Fibroblast of skin of right biceps (primary cell): ENCODE data around the gene THEM4.
"Not testable (repeated sequence)": the region's sequence is repeated elsewhere in the genome, so short reads cannot be mapped to it uniquely, and the experiment has no call there.

ENCODE experiments used
- DNase-seq: peaks from one replicate; pipeline ENCODE4 v3.0.0-alpha.2; 2013

The THEM4 gene

GRCh38 chr1:151934048-151934493 lies 24.8 kb upstream of the THEM4 start:
- DNase-seq = peak; percentile 63

DNA sequence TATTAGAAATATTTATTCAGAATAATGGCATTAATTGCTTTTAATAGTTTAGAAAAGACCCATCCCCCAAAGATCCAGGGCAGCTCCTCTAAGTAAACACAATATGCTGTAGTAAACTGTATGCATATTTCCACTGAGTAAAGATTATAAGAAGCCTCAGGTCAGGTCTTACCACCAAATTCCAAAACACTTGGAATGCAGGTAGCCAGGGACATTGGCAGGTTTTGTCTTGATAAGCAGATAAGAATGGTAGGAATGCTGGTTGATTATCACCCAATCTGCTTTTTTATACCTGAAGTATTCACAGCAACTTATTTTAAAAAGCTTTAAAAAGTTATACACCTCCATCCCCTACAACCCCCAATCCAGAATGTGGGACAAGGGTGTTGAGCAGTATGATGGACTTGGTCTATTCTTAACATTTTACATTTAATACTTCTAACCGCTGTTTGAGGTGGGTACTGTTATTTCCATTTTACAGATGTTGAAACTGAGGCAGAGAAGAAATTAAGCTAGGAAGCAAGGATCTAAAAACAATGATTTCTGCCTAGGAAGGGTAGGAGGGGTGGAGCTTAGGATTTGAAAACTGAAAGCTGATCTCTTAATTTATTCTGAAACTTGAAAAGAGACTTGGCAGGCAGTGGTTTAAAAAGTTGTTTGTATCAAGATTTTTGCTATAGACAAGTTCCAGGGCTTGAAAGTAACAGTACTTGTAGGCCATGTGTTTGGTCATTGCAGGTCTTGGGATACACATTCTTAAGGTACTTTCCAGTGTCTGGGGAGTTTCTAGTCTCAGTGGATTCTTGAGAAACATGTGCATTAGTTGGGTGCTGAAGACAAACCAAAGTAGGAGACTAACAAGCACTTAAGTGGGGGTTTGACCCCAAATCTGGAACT lies 15.6 kb upstream of the THEM4 start:
- DNase-seq = no peak

GRCh38 chr1:151923422-151923821 lies 14.1 kb upstream of the THEM4 start:
- no peak for DNase-seq

- DNase-seq = no peak
Observed at GRCh38 chr1:151920149-151920548, 10.8 kb upstream of the THEM4 start.

DNA sequence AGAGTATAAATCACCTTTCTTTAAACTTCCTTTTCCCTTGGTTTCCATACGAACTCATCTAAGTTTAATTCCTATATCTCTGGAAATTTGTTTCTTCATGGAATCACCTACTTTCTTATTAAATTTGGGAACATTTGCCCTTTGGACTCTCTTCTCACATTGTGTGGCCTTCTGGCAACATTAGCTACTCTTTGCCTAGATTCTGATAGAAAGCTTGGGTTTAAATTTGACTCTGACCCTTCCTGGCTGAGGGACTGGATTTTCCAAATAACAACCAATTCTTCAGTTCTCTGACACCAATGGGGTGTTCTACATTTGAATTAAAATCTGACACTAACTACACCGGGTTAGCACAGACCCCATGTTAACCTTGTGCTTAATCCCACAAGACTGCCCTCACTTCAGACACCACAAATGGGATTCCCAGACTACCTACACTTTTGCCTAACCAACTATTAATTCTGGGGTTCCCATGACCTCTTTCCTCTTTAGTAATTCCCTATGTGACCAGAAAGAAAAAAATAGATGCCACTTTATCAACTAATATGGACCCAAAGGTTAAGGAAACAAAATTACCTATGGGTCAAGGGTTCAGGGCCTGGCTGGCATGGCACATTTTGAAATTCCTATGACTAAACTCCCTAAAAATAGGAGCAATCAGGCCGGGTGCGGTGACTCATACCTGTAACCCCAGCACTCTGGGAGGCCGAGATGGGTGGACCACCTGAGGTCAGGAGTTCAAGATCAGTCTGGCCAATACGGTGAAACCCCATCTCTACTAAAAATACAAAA lies 9.7 kb upstream of the THEM4 start:
- DNase-seq = no peak

- DNase-seq = no peak
Observed at GRCh38 chr1:151918156-151918555, 8.8 kb upstream of the THEM4 start.

DNA sequence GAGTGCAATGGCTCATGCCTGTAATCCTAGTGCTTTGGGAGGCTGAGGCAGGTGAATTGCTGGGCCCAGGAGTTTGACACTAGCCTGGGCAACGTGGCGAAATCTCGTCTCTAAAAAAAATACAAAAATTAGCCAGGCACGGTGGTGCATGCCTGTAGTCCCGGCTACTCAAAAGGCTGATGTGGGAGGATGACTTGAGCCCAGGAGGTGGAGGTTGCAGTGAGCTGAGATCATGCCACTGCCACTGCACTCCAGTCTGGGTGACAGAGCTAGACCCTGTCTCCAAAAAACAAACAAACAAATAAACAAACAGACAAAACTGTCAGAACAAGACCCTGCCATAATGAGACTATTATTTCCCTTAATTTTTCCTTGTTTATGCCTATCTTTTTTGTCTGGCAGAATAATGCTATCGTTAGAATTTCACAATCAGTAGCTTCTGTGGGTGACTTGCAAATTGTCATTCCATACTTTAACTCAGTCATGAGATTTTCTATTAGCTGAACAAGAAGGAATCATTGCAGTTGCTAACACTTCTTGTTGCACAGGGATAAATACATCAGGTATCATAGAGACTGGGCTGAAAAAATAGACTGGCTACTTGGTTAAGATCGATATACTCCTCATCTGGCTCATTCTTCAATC lies 7.5 kb upstream of the THEM4 start:
- DNase-seq = no peak

GRCh38 chr1:151915061-151915686 lies 5.9 kb upstream of the THEM4 start:
- no peak for DNase-seq

DNA sequence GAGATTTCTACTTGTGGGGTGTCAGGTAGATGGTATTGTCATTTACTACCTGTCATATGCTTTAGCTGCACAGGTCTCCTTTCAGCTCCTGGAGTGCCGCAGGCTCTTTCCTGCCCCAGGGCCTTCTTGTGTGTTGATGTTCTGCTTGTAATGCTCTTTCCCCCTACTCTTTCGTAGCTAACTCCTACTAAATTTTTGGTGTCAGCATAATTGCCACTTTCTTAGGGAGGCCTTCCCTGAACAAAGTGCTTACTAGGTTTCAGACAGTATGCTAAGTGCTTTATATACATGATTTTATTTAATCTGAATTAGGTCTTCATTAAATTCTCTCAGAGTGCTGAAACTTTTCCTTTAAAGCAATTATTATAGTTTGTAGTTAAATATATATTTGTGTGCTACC lies 4.8 kb upstream of the THEM4 start:
- no peak for DNase-seq

DNA sequence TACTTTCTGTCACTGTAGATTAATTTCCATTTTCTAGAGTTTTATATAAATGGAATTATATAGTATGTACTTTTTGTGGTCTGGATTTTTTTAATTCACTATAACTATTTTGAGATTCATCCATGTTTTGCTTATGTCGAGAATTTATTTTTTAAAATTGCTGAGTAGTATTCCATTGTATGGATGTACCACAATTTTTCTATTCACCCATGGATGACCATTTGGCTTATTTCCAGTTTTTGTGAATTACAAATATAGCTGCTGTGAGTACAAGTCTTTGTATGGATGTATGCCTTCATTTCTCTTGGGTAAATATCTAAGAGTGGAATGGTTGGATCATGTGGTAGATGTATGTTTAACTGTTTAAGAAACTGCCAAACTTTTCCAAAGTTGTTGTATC lies 3.7 kb upstream of the THEM4 start:
- no peak for DNase-seq

DNA sequence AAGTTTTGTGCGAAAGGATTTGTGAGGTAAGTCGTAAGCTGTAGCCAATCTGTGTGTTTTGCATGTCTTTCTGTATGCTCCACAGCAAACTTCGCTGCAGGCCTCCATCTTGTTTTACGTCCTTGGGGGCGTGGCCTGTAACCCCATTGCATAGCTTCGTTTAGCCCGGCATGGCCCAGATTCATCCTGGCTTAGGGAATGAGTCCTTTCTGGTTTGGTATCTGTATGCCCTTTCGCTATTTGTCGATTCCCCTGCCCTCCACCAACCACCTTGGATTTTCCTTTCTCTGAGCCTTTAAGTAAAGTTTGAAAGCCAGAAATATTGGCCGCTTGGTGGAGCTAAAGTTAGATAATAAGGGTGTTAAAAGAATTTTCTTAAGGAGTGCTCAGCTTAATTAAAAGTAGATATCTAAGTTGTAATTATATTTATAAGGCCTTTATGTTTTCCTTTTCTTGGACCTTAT lies 1.1 kb downstream of the THEM4 start:
- peak; percentile 15 for DNase-seq

DNA sequence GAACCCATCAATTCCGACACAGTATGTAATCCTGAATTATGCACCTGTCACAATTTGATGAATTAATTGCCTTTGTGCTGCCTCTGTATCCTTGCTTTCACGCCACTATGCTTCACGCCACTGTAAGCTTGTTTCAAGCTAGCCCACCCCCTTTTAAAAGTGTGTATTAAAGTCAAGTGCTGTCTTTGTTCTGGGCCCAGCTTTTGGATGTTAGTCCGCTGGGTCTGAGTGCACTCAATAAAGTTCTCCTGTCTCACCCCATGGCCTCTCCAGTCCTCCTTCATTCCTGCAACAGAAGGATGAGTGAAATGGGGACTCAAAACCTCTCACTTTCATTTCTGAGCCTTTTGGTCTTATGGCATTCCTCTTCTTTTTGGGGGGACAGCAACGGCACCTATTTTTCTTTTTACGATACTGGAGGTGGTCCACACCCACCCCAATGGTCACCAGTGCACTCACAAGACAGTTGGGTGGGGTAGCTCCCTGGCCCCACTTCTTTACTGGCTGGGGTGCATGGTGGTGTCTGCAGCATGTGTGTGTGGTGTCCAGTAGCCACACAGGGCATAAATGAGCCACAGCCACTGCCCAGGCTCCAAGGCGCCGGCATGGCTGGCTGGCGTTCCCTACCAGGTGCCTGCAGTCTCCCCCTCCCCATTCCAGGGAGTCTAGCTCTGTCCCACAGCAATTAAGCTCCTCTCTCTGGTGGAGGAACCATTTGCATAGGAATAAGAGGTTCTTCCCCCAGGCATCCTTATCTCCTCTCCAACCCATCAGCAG lies 1.8 kb downstream of the THEM4 start:
- DNase-seq = no peak

- DNase-seq = not testable (repeated sequence)
Observed at GRCh38 chr1:151906324-151906645, 3.0 kb downstream of the THEM4 start.

DNA sequence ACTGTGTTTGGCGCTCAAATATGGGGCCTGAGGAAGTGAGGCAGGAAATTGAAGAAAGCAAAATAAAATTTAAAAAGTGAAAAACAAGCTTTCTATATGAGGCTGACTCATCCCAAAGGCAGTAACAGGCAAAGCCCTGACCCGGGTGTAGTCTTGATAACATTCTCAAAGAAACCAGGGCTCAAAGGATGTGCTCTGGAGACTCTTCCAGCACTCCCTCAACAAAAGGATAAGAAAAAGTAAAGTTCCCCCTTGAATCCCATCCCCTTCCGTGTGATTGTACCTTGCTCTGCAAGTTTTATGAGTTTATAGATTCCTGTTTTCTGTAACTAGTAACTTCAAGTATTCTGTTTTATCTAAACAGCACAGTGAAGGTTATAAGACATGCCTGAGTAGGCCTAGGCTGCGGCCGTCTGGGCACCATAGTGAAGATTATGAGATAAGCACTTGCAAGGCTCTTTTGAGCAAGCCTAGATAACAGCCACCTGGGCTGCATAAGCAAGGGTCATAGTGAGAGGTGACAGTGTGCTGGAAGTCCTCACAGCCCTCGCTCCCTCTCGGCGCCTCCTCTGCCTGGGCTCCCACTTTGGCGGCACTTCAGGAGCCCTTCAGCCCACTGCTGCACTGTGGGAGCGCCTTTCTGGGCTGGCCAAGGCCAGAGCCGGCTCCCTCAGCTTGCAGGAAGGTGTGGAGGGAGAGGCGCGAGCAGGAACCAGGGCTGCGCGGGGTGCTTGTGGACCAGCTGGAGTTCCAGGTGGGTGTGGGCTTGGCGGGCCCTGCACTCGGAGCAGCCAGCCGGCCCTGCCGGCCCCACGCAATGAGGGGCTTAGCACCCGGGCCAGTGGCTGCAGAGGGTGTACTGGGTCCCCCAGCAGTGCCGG lies 3.6 kb downstream of the THEM4 start:
- DNase-seq = peak; percentile 22

GRCh38 chr1:151905070-151905442 lies 4.3 kb downstream of the THEM4 start:
- no peak for DNase-seq

DNA sequence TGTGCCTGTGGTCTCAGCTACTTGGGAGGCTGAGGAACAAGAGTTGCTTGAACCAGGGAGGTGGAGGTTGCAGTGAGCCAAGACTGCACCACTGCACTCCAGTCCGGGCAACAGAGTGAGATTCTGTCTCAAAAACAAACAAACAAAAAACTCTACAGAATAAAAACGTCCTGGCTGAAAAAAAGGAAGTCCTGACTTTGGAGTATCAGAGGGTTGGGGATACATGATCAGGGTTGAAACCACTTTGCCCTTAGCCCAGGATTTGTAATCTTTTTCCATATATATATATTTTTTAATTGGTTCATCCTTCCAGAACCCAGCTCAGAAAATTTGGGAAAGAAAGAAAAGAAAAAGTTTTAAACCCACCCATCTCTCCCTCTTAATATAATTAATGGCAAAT lies 6.5 kb downstream of the THEM4 start:
- no peak for DNase-seq

DNA sequence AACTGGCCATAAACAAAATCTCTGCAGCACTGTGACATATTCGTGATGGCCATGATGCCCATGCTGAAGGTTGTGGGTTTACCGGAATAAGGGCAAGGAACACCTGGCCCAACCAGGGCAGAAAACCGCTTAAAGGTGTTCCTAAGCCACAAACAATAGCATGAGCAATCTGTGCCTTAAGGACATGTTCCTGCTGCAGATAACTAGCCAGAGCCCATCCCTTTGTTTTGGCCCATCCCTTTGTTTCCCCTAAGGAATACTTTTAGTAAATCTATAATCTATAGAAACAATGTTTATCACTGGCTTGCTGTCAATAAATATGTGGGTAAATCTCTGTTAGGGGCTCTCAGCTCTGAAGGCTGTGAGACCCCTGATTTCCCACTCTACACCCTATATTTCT lies 8.5 kb downstream of the THEM4 start:
- not testable (repeated sequence) for DNase-seq

GRCh38 chr1:151898519-151898991 lies 10.8 kb downstream of the THEM4 start:
- no peak for DNase-seq

GRCh38 chr1:151897991-151898431 lies 11.3 kb downstream of the THEM4 start:
- no peak for DNase-seq

DNA sequence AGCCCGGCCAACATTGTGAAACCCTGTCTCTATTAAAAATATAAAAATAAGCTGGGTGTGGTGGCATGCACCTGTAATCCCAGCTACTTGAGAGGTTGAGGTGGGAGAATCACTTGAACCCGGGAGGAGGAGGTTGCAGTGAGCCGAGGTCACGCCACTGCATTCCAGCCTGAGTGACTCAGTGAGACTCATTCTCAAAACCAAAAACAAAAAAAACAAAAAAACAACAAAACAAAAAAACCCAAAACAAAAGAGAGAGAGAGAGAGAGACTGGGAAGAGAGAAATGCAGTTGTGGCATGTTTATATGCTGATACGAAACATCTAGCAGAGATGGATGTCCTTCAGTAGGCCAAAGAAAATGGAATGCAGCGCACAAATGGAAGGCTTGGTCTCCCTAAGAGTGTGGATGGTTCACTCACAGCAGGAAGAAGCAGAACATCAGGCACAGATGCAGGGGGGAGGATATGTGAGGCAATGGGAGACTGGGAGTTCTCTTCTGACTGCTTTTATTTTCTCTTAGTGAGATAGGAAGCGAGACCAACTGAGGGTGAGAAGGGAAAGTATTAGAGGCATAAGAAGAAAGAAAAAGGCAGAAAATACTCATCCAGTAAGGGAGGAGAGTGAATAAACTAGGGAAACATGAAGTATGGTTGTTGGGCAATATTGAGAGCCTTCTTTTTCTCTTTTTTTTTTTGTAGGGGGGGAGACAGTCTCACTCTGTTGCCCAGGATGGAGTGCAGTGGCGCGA lies 16.0 kb downstream of the THEM4 start:
- DNase-seq = no peak
